BLaER1 treated with 17β-estradiol and CSF1 and Interleukin-3, amounts not matched to agents 10 nM and 100 nM (cell line): ENCODE data around the gene TLR2.
A peak's percentile ranks its signal among the peaks of the same experiment; 100 is the strongest.

Source experiments
- H3K27ac ChIP-seq, 11 experiments: shearing (Covaris generic); formaldehyde crosslinking; 2 replicates each; pipeline ENCODE4 v1.8.1; 2022
- H3K27me3 ChIP-seq, 11 experiments: shearing (Covaris generic); formaldehyde crosslinking; 2 replicates each; pipeline ENCODE4 v1.8.1; 2022
- H3K36me3 ChIP-seq, 11 experiments: shearing (Covaris generic); formaldehyde crosslinking; 2 replicates each; pipeline ENCODE4 v1.8.1; 2022
- H3K4me1 ChIP-seq, 10 experiments: shearing (Covaris generic); formaldehyde crosslinking; 2 replicates each; pipeline ENCODE4 v1.8.1; 2022
- H3K4me2 ChIP-seq, 11 experiments: shearing (Covaris generic); formaldehyde crosslinking; 2 replicates each; pipeline ENCODE4 v1.8.1; 2022
- H3K4me3 ChIP-seq, 10 experiments: shearing (Covaris generic); formaldehyde crosslinking; 2 replicates each; pipeline ENCODE4 v1.8.1; 2022
- H3K9ac ChIP-seq, 11 experiments: shearing (Covaris generic); formaldehyde crosslinking; 2 replicates each; pipeline ENCODE4 v1.8.1; 2022
- H3K9me3 ChIP-seq, 11 experiments: shearing (Covaris generic); formaldehyde crosslinking; replicated peaks in 1 of 11; 2 replicates each; pipeline ENCODE4 v1.8.1; 2022
- H4K20me1 ChIP-seq, 11 experiments: shearing (Covaris generic); formaldehyde crosslinking; 2 replicates each; pipeline ENCODE4 v1.8.1; 2022
- Cebpa-rat ChIP-seq, 11 experiments: shearing (Covaris generic); IDR thresholded peaks; 2 replicates each; pipeline ENCODE4 v1.8.1; 2022

The TLR2 gene

DNA sequence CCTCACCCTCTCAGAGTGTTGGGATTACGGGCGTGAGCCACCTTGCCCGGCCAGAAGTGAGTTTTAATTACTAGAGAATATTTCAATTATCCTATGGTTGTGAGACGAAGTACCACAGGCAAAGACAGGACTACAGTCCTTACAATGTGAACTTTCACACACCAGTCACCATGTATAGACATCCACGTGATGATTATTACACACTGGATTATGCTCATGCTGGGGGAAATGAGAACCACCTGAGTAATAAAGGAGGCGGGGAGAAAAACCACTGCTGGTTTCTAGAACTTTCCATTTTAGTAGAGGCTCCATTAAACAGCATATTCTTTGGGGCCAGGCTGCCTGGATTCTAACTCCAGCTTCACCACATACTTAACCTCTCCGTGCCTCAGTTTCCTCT lies 42.5 kb upstream of the TLR2 start:
- TF ChIP-seq Cebpa-rat (IDR thresholded peaks at IDR 0.05): no peak
- peak overlapping the region in 4 of 11 experiments; percentile 20 to 34 (median 28); a peak in 5 of 22 replicates for H3K27ac ChIP-seq
- H3K4me3 ChIP-seq: peak overlapping the region in 2 of 10 experiments; percentile 46 to 51; a peak in 4 of 20 replicates
- H3K4me2 ChIP-seq: peak overlapping the region; percentile 19 to 93 (median 54); a peak in 15 of 22 replicates
- H3K9me3 ChIP-seq: peaks cover 5 to 15% (median 7%) of the 10 kb centered on the region in 11 experiments; a peak in 20 of 22 replicates
- peak overlapping the region in 3 of 11 experiments; percentile 5 to 66 (median 50); a peak in 3 of 22 replicates for H3K9ac ChIP-seq
- H4K20me1 ChIP-seq: 0 out of 22 replicates have a peak, but pooled peaks cover 0 to 4% (median 0%) of the 10 kb centered on the region in 11 experiments
- peaks cover 48 to 85% (median 60%) of the 10 kb centered on the region in 10 experiments for H3K4me1 ChIP-seq
- H3K27me3 ChIP-seq: no peaks in the 10 kb centered on the region
- peaks cover 13 to 24% (median 21%) of the 10 kb centered on the region in 11 experiments; a peak in 21 of 22 replicates for H3K36me3 ChIP-seq

DNA sequence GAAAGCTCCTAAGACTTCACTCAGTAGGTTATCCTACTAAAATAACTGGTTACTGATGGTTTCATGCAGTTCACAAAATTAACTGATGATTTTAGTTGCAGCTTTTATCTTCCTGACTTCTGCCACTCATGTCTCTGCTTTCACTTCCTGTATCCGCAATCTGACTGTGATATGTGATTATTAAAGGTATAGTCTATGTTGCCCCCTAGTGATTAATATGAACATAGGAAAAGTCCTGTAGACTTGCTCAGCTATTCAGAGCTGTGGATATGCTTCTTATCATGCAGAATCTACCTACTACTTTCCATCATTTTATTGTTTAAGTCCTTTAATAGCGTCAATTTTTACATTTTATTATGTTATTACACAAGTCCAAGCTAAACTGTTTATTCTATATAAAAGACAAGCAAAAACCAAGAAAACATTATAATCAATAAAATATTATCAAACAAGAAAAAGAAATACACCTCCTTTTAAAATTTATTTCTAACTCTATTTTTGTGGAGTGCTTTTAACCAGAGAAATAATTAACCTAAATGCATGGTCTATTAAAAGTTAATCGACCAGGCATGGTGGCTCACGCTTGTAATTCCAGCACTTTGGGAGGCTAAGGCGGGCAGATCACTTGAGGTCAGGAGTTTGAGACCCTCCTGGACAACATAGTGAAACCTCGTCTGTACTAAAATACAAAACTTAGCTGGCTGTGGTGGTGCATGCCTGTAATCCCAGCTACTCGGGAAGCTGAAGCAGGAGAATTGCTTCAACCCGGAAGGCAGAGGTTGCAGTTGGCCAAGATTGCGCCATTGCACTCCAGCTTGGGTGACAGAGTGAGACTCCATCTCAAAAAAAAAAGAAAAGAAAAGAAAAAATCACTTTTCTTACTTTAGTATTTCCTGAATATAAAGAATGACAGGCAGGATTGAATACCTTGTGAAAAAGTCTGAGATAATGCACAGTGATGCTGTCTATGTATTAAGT lies 40.4 kb upstream of the TLR2 start:
- Histone ChIP-seq H3K9me3 (peaks cover 5 to 21% (median 7%) of the 10 kb centered on the region in 11 experiments; a peak in 20 of 22 replicates), H3K36me3 (peaks cover 0 to 22% (median 3%) of the 10 kb centered on the region in 11 experiments; a peak in 7 of 22 replicates), H4K20me1 (no peaks in the 10 kb centered on the region), H3K4me2 (peak overlapping the region in 10 of 11 experiments; percentile 18 to 93 (median 37); a peak in 14 of 22 replicates), H3K4me3 (no peak overlapping the region; a peak in 1 of 20 replicates), H3K9ac (no peak overlapping the region), H3K27me3 (no peaks in the 10 kb centered on the region), H3K4me1 (peaks cover 56 to 93% (median 71%) of the 10 kb centered on the region in 10 experiments), H3K27ac (peak overlapping the region in 5 of 11 experiments; percentile 22 to 46 (median 33); a peak in 8 of 22 replicates)
- TF ChIP-seq Cebpa-rat (IDR thresholded peaks at IDR 0.05): peak in 2 of 11 experiments; percentile 19 to 23; a peak in 1 of 22 replicates

DNA sequence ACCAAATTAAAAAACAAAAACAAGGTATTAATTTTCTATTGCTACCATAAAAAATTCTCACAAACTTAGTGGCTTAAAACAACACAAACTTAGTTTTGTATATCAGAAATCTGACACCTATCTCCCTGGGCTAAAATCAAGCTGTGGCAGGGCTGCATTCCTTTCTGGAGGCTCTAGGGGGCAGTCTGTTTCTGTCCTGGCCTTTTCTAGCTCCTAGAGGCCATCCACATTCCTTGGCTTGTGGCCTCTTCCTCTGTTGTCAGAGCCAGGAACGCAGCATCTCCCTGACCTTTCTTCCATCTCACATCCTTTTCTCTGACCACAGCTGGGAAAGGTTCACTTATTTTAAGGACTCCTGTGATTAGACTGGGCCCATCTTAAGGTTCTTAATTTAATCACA lies 38.9 kb upstream of the TLR2 start:
- H3K9me3 ChIP-seq: peaks cover 5 to 21% (median 7%) of the 10 kb centered on the region in 11 experiments; a peak in 20 of 22 replicates
- peak overlapping the region in 1 of 11 experiments; percentile 4; a peak in 2 of 22 replicates for H3K4me2 ChIP-seq
- TF ChIP-seq Cebpa-rat (IDR thresholded peaks at IDR 0.05): no peak
- no peak overlapping the region for H3K27ac ChIP-seq
- H3K36me3 ChIP-seq: peaks cover 0 to 22% (median 0%) of the 10 kb centered on the region in 11 experiments; a peak in 6 of 22 replicates
- H3K4me1 ChIP-seq: peaks cover 46 to 97% (median 66%) of the 10 kb centered on the region in 10 experiments
- H3K27me3 ChIP-seq: no peaks in the 10 kb centered on the region
- H4K20me1 ChIP-seq: no peaks in the 10 kb centered on the region
- no peak overlapping the region for H3K9ac ChIP-seq
- H3K4me3 ChIP-seq: no peak overlapping the region

DNA sequence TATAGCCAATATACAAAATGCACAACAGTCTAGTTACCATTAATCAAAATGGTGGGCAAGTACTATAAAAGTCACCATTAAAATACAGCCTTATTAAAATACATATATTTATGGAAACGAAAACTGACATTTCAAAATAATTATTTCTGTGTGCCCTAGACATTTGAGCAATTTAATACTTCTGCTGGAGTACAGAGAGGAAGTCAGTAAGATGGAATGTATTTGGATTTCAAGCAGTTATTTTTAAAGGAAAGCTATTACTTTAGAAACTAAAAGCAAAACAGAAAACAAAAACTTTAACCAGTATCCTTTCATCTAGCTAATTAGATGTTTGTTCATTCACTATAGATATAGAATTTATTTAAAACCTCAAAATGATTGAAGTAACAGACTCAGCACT lies 37.8 kb upstream of the TLR2 start:
- H3K36me3 ChIP-seq: peaks cover 0 to 22% (median 0%) of the 10 kb centered on the region in 11 experiments; a peak in 6 of 22 replicates
- no peak for TF ChIP-seq Cebpa-rat (IDR thresholded peaks at IDR 0.05)
- no peak overlapping the region for H3K4me3 ChIP-seq

DNA sequence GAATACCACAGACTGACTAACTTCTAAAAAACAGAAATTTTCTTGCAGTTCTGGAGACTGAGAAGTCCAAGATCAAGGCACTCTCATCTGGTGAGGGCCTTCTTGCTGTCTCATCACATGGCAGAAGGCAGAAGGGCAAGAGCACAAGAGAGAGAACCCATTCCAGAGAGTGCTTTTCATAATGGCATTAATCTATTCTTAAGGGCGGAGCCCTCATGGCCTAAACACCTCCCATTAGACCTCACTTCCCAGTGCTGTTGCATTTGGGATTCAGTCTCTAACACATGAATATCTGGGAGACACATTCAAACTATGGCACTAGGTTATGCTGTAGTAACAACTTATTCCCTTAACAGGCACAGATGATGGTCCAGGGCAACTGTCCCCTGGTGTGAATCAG lies 37.1 kb upstream of the TLR2 start:
- Histone ChIP-seq H3K9ac (no peak overlapping the region), H4K20me1 (no peaks in the 10 kb centered on the region), H3K27me3 (no peaks in the 10 kb centered on the region), H3K36me3 (peaks cover 0 to 22% (median 0%) of the 10 kb centered on the region in 11 experiments; a peak in 6 of 22 replicates), H3K4me3 (no peak overlapping the region), H3K9me3 (peaks cover 5 to 21% (median 7%) of the 10 kb centered on the region in 11 experiments; a peak in 20 of 22 replicates), H3K4me1 (peaks cover 43 to 96% (median 65%) of the 10 kb centered on the region in 10 experiments), H3K4me2 (peak overlapping the region in 8 of 11 experiments; percentile 1 to 80 (median 71); a peak in 11 of 22 replicates), H3K27ac (peak overlapping the region in 3 of 11 experiments; percentile 6 to 50 (median 19); a peak in 3 of 22 replicates)
- TF ChIP-seq Cebpa-rat (IDR thresholded peaks at IDR 0.05): no peak

More for the DNA sequence above, 37.8 kb upstream of the TLR2 start:
- H3K4me1 ChIP-seq: peaks cover 43 to 97% (median 65%) of the 10 kb centered on the region in 10 experiments
- peak overlapping the region in 3 of 11 experiments; percentile 71 to 80 (median 71); a peak in 4 of 22 replicates for H3K4me2 ChIP-seq
- H3K27me3 ChIP-seq: no peaks in the 10 kb centered on the region
- no peak overlapping the region for H3K9ac ChIP-seq
- H4K20me1 ChIP-seq: no peaks in the 10 kb centered on the region
- H3K9me3 ChIP-seq: peaks cover 5 to 21% (median 7%) of the 10 kb centered on the region in 11 experiments; a peak in 20 of 22 replicates
- 0 out of 22 replicates have a peak overlapping the region, but pooled peaks of 1 of the 11 experiments have one; percentile 6 for H3K27ac ChIP-seq

DNA sequence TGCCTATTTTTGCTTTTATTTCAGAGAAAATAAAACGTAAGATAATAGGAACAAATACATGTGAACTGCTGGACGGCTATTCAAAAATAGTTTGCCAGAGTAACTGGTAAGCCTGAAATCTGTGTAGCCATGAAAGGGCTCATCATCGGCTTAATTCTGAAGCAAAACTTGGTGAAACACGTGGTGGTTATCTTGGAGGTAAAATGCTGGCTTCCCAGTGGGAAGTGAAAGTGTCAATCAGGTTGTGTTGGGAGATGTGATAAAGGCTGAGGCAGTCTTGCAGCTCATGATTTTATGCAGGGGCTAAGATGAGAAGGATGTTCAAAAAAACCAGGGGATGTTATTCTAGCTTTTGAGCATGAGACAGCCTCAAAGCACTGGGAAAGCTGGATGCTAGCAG lies 36.1 kb upstream of the TLR2 start:
- Histone ChIP-seq H3K27ac (peak overlapping the region in 7 of 11 experiments; percentile 0 to 50 (median 19); a peak in 8 of 22 replicates), H3K4me1 (peaks cover 43 to 96% (median 67%) of the 10 kb centered on the region in 10 experiments), H4K20me1 (no peaks in the 10 kb centered on the region), H3K9me3 (peaks cover 5 to 21% (median 7%) of the 10 kb centered on the region in 11 experiments; a peak in 20 of 22 replicates), H3K9ac (peak overlapping the region in 1 of 11 experiments; percentile 21; a peak in 2 of 22 replicates), H3K27me3 (no peaks in the 10 kb centered on the region), H3K4me2 (peak overlapping the region; percentile 15 to 80 (median 68)), H3K4me3 (no peak overlapping the region), H3K36me3 (peaks cover 0 to 22% (median 0%) of the 10 kb centered on the region in 11 experiments; a peak in 6 of 22 replicates)
- TF ChIP-seq Cebpa-rat (IDR thresholded peaks at IDR 0.05): no peak

DNA sequence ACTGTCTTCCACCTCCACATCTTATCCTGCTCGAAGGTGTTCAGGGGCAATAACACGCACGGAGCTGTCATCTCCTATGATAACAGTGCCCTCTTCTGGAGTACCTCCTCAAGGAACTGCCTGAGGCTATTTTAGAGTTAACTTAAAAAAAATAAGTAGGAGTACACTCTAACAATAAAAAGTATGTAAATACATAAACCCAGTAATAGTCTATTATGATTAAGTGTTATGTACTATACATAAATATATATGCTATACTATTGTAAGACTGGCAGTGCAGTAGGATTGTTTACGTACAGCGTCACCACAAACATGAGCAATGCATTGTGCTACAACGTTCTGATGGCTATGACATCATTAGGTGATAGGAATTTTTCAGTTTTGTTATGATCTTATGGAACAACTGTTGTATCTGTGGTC lies 34.5 kb upstream of the TLR2 start:
- Histone ChIP-seq H4K20me1 (no peaks in the 10 kb centered on the region), H3K27me3 (no peaks in the 10 kb centered on the region), H3K27ac (peak overlapping the region in 4 of 11 experiments; percentile 13 to 99 (median 96); a peak in 6 of 22 replicates), H3K4me1 (peaks cover 39 to 96% (median 60%) of the 10 kb centered on the region in 10 experiments), H3K9ac (no peak overlapping the region; a peak in 1 of 22 replicates), H3K9me3 (peaks cover 5 to 19% (median 7%) of the 10 kb centered on the region in 11 experiments; a peak in 20 of 22 replicates), H3K36me3 (peaks cover 0 to 18% (median 0%) of the 10 kb centered on the region in 11 experiments; a peak in 6 of 22 replicates), H3K4me3 (no peak overlapping the region), H3K4me2 (peak overlapping the region in 3 of 11 experiments; percentile 85 to 89 (median 86); a peak in 5 of 22 replicates)
- no peak for TF ChIP-seq Cebpa-rat (IDR thresholded peaks at IDR 0.05)

DNA sequence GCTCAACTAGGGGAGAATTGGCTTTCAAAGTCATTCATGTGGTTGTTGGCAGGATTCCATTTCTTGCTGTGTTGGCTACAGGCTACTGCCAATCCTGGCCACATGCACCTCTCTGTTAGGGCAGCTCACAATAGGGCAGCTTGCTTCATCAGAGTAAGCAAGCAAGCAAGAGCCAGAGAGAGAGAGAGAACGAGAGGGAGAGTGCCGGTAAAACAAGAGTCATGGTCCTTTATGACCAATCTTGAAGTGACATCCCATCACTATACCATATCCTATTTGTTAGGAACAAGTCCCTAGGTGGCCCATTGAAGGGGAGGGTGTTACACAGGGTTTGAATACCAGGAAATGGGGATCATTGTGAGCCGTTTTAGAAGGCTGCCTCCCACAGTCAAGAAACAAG lies 33.0 kb upstream of the TLR2 start:
- Histone ChIP-seq H3K27ac (peak overlapping the region; percentile 65 to 99 (median 89)), H3K4me1 (peaks cover 48 to 100% (median 73%) of the 10 kb centered on the region in 10 experiments), H3K4me3 (peak overlapping the region in 1 of 10 experiments; percentile 18; a peak in 4 of 20 replicates), H3K9ac (peak overlapping the region; percentile 16 to 94 (median 75); a peak in 19 of 22 replicates), H3K36me3 (peaks cover 0 to 10% (median 0%) of the 10 kb centered on the region in 11 experiments; a peak in 3 of 22 replicates), H3K27me3 (no peaks in the 10 kb centered on the region), H3K9me3 (peaks cover 0 to 8% (median 0%) of the 10 kb centered on the region in 11 experiments; a peak in 2 of 22 replicates), H4K20me1 (no peaks in the 10 kb centered on the region), H3K4me2 (peak overlapping the region; percentile 51 to 89 (median 79))
- TF ChIP-seq Cebpa-rat (IDR thresholded peaks at IDR 0.05): no peak
